HL-60/S4 (cell line): ENCODE results near the gene SLC35A2.
"Not testable (repeated sequence)": the region's sequence is repeated elsewhere in the genome, so short reads cannot be mapped to it uniquely, and the experiment has no call there.

Experiments used
- in situ Hi-C: fragments of 300-500 bp; cut with MboI; formaldehyde crosslinking; loops from 2 replicates; pipeline ENCODE4 v1.14.3; 2022; ENCODE audit warnings: low sequenced_read_pairs

The SLC35A2 gene

GRCh38 chrX:48903290-48903689, 8.2 kb downstream of the SLC35A2 start:
- in situ Hi-C loops = no loop called here

GRCh38 chrX:48902776-48903175, 8.7 kb downstream of the SLC35A2 start:
- in situ Hi-C loops = no loop called here

- in situ Hi-C loops = no loop called here
These were observed 9.3 kb downstream of the SLC35A2 start for GRCh38 chrX:48902135-48902534.

GRCh38 chrX:48901069-48901468, 10.4 kb downstream of the SLC35A2 start:
- in situ Hi-C loops = no loop called here

GRCh38 chrX:48899078-48899410, 12.4 kb downstream of the SLC35A2 start:
- in situ Hi-C loops = no loop called here

- in situ Hi-C loops = no loop called here
These were observed 13.7 kb downstream of the SLC35A2 start, which contains the start of the genes PQBP1 and TIMM17B for GRCh38 chrX:48897625-48898306. PQBP1 (plus strand) TSS chrX:48897930; CDS start chrX:48898510, 580 bp downstream. TIMM17B (minus strand) TSS chrX:48897768; CDS start chrX:48897749, 19 bp downstream.

GRCh38 chrX:48897157-48897624, 14.3 kb downstream of the SLC35A2 start:
- in situ Hi-C loops = no loop called here

- in situ Hi-C loops = no loop called here
These were observed 14.8 kb downstream of the SLC35A2 start for GRCh38 chrX:48896611-48897011.

GRCh38 chrX:48894891-48895290, 16.6 kb downstream of the SLC35A2 start:
- in situ Hi-C loops = no loop called here

GRCh38 chrX:48893556-48894348, 17.7 kb downstream of the SLC35A2 start:
- in situ Hi-C loops = no loop called here

GRCh38 chrX:48892896-48893295, 18.6 kb downstream of the SLC35A2 start:
- in situ Hi-C loops = no loop called here

GRCh38 chrX:48891402-48892288, 19.8 kb downstream of the SLC35A2 start:
- in situ Hi-C loops = no loop called here

- in situ Hi-C loops = no loop called here
These were observed 20.5 kb downstream of the SLC35A2 start for GRCh38 chrX:48890934-48891401.

GRCh38 chrX:48890296-48890925, 21.0 kb downstream of the SLC35A2 start:
- in situ Hi-C loops = no loop called here

GRCh38 chrX:48886586-48886985, 24.9 kb downstream of the SLC35A2 start:
- in situ Hi-C loops = not testable (repeated sequence)

- in situ Hi-C loops = no loop called here
These were observed 27.7 kb downstream of the SLC35A2 start for GRCh38 chrX:48883729-48884128.

GRCh38 chrX:48876944-48877343, 34.5 kb downstream of the SLC35A2 start:
- in situ Hi-C loops = not testable (repeated sequence)

- in situ Hi-C loops = not testable (repeated sequence)
These were observed 39.4 kb downstream of the SLC35A2 start for GRCh38 chrX:48872017-48872416.

- in situ Hi-C loops = no loop called here
These were observed 47.2 kb downstream of the SLC35A2 start for GRCh38 chrX:48864210-48864609.

- in situ Hi-C loops = no loop called here
These were observed 56.5 kb downstream of the SLC35A2 start for GRCh38 chrX:48854898-48855297.
